ENCODE results near the gene FARP2.
A peak's percentile ranks its signal among the peaks of the same experiment; 100 is the strongest.
"Not testable (repeated sequence)": the region's sequence is repeated elsewhere in the genome, so short reads cannot be mapped to it uniquely, and the experiment has no call there.

FARP2 gene

DNA sequence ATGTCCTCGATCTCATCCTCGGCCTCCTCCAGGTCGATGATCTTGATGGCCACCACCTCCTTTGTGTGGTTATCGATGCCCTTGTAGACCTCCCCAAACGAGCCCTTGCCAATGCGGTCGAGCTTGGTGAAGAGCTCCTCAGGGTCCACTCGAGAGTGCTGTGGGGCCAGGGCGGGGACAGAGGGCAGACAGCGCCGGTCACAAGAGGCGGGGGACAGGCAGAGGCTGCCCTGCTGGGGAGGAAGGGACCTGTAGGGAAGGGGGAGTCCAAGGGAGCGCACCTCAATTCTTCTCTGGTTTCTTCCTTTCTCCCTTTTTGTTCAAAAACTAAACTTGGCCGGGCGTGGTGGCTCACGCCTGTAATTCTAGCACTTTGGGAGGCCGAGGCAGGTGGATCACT, 145.5 kb downstream of the FARP2 start:
- no peak for DNase-seq (ENCODE audit: low read depth in 2 of 2)

- no peak for DNase-seq (ENCODE audit: low read depth in 2 of 2)
These were observed 146.2 kb downstream of the FARP2 start for GRCh38 chr2:241502281-241502680.

DNA sequence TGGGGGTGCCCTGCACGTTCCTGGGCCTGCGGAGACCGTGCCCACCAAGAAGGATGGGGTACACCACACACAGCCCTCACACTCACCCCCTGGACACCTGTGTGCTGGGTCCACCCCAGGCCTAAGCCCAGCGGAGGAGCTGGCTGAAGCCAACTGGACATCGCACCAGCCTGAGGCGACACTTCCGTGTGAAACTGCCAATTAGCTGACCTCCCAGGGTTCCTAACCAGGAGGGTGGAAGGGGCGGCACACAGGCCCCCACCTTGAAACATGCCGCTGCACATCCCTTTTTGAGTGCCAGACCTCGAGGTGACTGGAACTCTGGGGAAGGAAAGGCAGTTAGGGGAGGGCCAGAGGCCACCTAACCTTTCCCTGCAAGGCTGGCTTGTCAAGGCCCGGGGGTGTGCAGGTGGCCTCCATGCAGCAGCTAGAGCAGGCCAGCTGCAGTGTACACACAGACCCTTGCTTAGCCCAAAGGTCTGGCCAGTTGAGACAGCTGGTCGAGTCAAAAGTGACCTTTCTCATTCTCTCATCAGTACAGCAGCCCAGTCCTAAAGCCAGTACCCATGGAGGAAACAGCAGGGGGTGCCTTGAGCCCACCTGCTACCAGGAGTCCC, 147.8 kb downstream of the FARP2 start:
- DNase-seq (ENCODE audit: low read depth in 2 of 2), result no peak

DNA sequence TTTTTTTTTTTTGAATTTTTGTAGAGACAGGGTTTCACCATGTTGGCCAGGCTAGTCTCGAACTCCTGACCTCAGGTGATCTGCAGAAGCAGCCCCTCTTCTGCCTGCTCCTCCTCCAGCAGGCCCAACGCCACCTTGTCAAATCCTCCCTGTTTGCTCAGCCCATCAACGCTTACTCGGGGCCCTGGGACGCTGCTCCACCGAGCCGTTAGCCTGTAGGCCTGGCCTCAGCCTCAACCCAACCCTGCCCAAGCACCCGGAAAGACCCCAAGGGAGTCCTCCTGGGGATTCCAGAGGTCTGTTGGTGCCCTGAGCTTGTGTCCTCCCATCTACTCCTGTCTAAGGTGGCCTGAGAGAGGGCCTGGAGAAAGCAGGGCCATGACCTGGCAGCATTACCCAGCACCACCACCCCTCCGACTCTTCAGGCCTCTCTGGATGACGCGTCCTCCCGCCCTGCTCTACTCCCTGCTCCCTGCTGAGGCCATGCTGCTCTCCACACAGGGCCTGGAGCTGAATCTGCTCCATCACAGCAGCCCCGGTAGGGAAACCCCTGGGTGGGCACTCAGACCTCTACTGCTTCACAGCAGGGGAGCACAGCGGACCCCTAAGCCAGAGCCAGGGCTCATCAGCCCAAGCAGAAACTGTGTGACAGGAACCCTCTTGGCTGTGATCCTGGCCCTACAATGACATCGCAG, 149.1 kb downstream of the FARP2 start:
- DNase-seq (ENCODE audit: low read depth in 2 of 2), result no peak

GRCh38 chr2:241505781-241506201, 149.7 kb downstream of the FARP2 start:
- DNase-seq (ENCODE audit: low read depth in 2 of 2), result no peak

DNA sequence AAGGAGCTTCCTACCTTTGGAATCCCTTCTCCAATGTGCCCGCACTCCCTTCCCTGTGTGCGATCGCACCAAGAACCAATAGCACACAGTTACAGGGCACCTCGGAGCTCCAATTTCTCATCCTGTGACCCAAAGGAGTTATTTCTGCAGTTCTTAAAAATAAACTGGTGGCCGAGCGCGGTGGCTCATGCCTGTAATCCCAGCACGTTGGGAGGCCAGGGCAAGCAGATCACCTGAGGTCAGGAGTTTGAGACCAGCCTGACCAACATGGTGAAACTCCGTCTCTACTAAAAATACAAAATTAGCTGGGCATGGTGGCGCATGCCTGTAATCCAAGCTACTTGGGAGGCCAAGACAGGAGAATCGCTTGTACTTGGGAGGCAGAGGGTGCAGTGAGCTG, 150.2 kb downstream of the FARP2 start:
- DNase-seq (ENCODE audit: low read depth in 2 of 2), result not testable (repeated sequence)

- no peak for DNase-seq (ENCODE audit: low read depth in 2 of 2)
These were observed 150.8 kb downstream of the FARP2 start for GRCh38 chr2:241506793-241507429.

- peak in 1 of 2 donors; percentile 20 for DNase-seq (ENCODE audit: low read depth in 2 of 2)
These were observed 151.6 kb downstream of the FARP2 start for GRCh38 chr2:241507430-241508239.

- DNase-seq (ENCODE audit: low read depth in 2 of 2), result peak; percentile 95 to 98
These were observed 152.4 kb downstream of the FARP2 start, which contains the start of gene STK25 for GRCh38 chr2:241508240-241509154. Gene STK25, minus strand, starts transcription at chr2:241508584. Its CDS starts 549 bp downstream, at chr2:241508035.

GRCh38 chr2:241509155-241509784, 153.2 kb downstream of the FARP2 start:
- no peak for DNase-seq (ENCODE audit: low read depth in 2 of 2)

GRCh38 chr2:241511091-241511741, 155.1 kb downstream of the FARP2 start:
- DNase-seq (ENCODE audit: low read depth in 2 of 2), result no peak

- no peak for DNase-seq (ENCODE audit: low read depth in 2 of 2)
These were observed 158.5 kb downstream of the FARP2 start for GRCh38 chr2:241514553-241514952.

DNA sequence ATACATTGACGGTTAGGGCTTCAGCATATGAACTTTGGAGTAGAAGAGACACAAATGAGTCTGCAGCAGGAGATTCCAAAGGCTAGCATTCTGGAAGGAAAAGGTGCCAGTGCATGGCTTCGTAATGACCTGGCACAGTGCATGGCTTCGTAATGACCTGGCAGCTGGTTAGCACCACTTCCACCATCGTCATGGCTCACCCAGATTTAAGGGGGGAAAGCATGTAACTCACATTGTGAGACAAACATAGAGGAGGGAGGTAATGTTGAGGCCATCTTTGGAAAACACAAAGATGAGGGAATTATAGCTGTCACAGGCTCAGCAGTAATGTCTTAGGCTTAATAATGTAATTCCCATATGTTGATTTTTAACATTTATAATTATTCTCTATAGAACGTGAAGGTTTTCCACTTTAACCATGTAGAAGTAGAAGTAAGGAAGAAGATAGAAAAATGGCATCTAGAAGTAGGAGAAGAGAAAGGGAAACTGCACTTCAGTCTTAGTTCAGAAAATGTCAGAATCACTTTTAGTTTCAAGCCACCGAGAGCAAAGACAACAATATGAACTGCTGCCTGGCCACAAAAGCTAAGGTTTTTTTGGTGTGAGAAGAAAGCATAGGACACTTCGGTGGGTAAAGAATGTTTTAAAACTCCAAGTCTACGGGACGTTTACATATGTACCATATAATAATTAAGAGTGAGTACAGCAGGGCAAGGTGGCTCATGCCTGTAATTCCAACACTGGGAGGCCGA, 159.1 kb downstream of the FARP2 start:
- no peak for DNase-seq (ENCODE audit: low read depth in 2 of 2)

DNA sequence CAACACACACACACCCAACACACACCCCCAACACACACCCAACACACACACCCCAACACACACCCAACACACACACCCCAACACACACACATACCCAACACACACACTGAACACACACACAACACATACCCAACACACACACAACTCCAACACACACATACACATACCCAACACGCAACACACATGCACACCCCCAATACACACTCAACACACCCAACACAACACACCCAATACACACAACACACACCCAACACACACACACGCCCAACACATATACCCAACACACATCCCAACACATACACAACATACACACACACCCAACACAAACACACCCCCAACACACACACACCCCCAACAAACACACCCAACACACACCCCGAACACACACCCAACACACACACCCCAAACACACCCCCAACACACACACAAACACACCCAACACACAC, 160.5 kb downstream of the FARP2 start:
- no peak for DNase-seq (ENCODE audit: low read depth in 2 of 2)

DNA sequence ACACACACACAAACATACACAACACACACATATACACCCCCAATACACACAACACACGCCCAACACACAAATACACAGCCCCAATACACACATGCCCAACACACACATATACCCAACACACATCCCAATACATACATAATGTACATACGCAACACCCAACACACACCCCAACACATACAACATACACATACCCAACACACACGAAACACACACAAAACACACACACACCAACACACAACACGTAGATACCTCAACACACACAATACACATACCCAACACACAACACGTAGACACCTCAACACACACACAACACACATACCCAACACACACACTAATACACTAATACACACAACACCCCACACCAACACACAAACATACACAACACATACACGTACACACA, 161.2 kb downstream of the FARP2 start:
- DNase-seq (ENCODE audit: low read depth in 2 of 2), result no peak

GRCh38 chr2:241519669-241520068, 163.6 kb downstream of the FARP2 start:
- no peak for DNase-seq (ENCODE audit: low read depth in 2 of 2)

GRCh38 chr2:241522477-241522876, 166.4 kb downstream of the FARP2 start:
- no peak for DNase-seq (ENCODE audit: low read depth in 2 of 2)

DNA sequence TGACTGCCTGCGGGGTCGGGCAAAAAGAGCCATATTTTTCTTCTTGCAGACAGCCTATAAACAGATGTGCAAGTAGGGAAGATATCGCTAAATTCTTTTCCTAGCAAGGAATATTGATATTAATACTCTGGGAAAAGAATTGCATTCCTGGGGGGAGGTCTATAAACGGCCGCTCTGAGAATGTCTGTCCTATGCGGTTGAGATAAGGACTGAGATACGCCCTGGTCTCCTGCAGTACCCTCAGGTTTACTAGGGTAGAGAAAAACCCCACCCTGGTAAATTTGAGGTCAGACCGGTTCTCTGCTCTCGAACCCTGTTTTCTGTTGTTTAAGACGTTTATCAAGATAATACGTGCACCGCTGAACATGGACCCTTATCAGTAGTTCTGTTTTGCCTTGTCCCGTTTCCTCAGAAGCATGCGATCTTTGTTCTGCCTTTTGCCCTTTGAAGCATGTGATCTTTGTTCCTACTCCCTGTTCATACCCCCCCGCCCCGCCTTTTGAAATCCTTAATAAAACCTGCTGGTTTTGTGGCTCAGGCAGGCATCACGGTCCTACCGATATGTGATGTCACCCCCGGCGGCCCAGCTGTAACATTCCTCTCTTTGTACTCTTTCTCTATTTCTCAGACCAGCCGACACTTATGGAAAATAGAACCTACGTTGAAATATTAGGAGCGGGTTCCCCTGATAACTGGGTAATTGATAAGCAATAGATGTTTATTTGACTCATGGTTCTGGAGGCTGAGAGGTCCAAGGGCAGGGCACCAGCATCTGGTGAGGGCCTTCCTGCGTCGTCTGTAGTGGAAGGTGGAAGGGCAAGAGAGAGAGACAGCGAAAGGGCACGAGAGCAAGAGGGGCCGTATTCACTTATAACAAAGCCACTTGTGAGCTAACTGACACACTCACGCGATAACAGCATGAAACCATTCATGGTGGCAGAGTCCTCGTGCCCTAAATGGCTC, 170.0 kb downstream of the FARP2 start:
- not testable (repeated sequence) for DNase-seq (ENCODE audit: low read depth in 2 of 2)

All from stimulated activated CD8-positive, alpha-beta memory T cell treated with anti-CD3 and anti-CD28 coated beads, Interleukin-7, amount 100 ng/mL, for 4 hours (primary cell).